Muscle of back (tissue), 11 donors: Measurements from ENCODE around the gene BANP. TPM values are rescaled to one million over a fixed set of nuclear protein-coding genes. Genes with fewer than 3 reads are reported as not detected.
"Not testable (repeated sequence)": the region's sequence is repeated elsewhere in the genome, so short reads cannot be mapped to it uniquely, and the experiment has no call there.

Experiments used
- DNase-seq, 3 donors: peaks; one replicate each; pipeline versions ENCODE4 v3.0.0 to v3.0.0-alpha.2; 2013
- polyA plus RNA-seq, 10 donors: library from polyadenylated mRNA; unstranded; fragments of 120-200 nt; gene quantifications; one replicate each; pipeline ENCODE4 v1.2.1, GENCODE V29; 2013; ENCODE audit not compliant: insufficient read length in 10 of 10

The BANP gene
- polyA plus RNA-seq, 10 donors = 10.4 to 15.2 (median 13.2) TPM

DNA sequence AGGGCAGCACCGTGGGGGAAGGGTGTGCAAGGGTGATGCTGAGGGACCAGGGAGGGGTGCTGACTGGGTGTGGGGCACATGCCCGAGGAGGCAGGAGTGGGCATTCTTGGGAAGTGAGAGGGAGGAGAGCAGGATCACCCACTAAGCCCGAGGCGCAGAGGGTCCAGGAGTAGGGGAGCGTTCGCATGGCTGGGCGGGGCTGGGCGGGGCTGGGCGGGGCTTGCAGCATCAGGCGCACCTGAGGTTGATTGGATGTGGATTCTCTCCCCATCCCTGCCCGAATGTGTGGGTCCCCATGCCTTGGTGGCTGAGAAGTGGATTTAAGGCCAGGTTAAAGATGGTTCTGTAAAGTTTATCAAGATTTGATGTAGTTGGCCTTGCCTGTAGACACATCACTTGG lies 14.2 kb downstream of the BANP start:
- DNase-seq = no peak

DNA sequence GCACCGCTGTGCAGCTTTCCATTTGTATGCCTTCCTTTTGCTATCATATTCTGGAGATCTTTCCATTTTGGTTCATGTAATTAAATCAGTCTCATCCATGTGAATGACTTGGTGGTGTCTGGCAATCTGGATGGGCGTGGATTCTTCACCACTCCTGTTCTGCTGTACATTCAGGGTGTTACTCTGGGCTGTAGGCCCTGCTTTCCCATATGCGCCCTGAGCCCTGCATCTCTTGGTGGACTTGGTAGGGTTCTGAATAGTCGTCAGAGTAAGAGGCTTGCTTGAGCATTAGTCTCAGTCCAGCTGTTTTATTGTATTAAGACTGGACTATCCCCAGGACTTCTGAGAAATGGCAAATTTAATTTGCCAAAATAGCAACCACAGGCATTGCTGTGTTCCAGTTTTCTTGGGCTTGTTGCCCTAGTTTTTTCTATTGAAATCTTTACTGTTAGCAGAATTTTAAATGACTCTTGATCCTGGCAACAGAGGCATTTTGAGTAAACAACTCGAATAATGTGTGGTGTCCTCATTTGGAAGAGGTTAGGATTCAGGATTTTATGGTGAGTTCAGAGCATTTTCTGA lies 14.9 kb downstream of the BANP start:
- DNase-seq = peak in 2 of 3 donors; percentile 74 to 81

DNA sequence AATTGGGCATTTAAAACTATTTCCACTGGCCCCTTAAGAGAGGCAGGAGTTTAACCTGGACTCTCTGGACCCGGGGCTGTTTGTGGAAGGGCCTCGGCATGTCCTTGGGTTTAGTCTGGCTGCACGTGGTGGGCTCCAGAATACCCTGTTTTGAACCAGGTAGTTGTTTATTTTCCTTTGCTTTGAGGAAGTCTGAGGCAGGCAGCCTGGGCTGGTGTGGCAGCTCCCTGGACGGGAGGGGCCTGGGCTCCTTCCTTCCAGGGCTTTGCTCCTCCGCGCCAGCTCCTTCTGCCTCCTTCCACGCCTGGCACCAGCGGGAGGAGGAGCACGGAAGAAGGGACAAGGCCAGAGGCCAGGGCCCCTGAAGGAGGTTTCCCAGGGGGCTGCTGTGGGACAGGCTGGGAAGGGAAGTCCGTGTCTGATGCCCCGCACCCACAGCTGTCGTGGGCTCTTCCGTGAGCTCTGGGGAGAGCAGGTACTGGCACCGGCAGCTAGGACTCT lies 15.5 kb downstream of the BANP start:
- DNase-seq = peak in 1 of 3 donors; percentile 13

DNA sequence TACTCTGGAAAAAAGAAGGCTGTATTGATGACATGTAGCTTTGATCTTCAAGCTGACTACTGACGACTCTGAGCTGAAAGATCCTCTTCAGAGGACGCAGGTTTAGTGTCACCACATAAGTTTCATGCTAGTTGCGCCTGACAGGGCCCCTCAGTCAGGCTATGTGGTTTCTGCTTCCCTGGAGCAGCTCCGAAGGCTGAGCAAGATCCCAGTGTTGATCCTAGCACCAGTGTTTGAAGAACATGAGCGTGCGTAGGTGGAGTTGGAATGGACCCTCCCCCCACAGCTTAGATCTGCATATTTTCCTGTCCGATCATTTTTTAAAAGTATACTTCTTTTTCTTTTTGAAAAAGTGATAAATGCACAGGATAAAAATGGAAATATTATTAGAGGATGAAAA lies 17.3 kb downstream of the BANP start:
- peak in 1 of 3 donors; percentile 21 for DNase-seq

DNA sequence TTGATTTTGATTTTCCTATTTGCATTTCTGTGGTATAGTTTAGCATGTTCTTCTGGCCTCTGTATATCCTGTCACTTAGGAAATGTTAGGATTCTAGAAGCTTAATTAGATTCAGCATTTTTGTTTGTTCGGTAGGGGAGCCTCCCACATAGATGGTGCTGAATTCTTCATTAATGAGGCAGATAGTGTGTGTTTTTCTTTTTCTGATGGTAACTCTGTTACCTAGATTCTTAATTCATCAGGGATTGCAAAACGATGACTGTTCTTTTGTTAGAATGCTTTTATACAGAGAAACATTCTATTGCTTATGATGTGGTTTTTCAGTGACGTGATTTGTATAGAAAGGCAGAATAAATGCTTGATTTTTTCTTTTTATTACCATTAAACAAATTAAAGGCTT lies 19.0 kb downstream of the BANP start:
- no peak for DNase-seq

DNA sequence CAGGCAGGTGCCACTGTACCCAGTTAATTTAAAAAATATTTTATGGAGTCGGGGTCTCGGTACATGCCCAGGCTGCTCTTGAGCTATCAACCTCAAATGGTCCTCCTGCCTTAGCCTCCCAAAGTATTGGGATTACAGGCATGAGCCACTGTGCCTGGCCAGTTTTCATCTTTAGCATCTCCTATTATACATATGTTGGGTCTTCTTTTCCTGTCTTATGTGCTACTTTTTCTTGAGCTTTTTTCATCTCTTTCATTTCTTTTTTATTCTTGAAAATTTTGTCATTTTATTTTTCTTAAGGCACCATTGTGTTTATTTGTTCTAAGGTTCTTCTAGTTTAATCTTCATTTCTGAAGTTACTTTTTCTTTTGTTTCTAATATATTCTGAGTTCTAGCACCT lies 20.7 kb downstream of the BANP start:
- DNase-seq = no peak

DNA sequence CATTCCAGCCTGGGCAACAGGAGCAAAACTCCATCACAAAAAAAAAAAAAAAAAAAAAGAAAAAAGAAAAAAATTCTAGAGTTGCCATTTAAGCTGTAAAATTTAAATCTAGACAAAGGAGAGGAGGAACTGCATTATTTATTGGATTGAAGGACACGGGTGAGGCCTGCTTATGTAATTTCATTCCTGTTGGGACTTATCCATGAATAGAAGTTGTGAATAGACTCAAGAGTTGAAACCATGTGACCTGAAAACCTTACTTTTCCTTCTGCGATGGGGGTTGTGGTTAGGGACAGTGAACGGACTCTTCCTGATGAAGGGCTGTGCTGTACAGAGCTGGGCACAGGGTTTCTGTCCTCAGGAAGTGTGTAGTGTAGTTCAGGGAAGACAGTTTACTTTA lies 22.5 kb downstream of the BANP start:
- DNase-seq = peak in 1 of 3 donors; percentile 4

DNA sequence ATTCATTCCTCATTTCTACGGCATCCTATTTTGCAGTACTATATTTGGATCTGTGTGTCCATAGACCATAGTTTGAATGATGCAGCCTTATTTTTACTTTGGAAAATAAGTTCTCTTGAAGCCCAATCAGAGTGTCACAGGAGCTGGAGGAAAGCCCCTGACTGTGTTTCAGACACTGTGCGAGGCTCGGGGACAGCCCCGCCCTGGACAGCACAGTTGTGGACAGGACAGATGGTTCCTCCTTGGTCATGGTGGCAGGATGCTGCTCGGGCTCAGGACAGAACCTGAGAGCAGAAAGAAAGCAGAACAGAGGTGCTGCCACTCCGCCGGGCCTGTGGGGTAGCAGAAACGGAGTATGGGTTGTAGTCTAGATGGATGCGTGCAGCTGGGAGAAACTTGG lies 22.9 kb downstream of the BANP start:
- DNase-seq = no peak

DNA sequence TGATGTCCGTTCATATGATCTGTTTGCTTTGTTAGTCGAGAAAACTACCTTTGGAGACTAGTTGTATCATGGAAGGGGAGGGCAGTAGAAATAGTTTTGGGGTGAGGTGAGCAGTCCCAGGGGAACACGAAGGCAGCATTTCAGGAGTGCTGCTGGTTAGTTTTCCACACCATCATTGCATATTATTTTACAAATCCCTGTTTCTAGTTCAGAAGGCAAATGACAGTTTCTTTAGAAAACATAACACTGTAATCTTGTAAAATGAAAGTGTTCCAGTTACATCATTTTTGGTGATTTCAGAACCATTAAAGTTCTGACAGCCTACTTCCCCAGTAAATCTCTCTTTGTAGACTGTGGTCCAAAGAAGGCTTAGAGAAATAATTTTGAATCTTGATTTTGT lies 25.4 kb downstream of the BANP start:
- DNase-seq = peak in 1 of 3 donors; percentile 57

DNA sequence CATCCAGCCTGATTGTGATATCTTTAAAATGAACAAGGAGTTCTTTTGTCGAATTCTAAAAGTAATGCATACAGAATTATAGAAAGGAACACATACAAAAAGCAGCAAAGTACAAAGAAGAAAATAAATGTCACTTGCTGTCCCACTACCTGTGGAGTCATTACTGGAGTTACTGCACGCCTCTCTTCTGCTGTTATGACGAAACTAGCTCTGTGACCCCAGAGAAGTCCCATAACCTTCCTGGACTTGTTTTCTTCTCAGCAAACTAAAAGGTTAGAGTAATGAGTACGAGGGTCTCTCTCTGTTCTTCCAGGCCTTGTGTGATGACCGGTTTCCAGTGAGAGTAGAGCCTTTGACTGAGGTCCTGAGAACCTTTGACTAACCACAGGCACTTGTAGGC lies 26.9 kb downstream of the BANP start:
- DNase-seq = no peak

DNA sequence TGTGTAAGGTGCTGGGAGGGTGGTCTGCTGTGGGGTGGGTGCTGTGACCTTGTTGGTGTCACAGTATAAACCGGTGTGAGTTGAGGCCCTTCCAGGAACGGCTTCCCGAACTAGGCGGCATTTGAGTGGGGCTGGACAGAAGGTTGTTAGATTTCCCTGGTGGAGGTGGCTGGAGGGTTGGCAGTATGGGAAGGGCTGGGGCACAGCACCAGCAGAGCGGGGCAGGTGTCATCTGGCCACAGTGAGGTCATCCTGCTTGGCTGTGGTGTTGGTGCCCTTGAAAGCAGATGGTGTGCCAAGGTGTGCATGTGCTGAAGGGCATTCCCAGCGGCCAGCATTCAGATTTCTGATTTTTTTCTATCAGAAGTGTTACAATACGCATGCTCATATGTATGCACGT lies 28.1 kb downstream of the BANP start:
- DNase-seq = no peak

DNA sequence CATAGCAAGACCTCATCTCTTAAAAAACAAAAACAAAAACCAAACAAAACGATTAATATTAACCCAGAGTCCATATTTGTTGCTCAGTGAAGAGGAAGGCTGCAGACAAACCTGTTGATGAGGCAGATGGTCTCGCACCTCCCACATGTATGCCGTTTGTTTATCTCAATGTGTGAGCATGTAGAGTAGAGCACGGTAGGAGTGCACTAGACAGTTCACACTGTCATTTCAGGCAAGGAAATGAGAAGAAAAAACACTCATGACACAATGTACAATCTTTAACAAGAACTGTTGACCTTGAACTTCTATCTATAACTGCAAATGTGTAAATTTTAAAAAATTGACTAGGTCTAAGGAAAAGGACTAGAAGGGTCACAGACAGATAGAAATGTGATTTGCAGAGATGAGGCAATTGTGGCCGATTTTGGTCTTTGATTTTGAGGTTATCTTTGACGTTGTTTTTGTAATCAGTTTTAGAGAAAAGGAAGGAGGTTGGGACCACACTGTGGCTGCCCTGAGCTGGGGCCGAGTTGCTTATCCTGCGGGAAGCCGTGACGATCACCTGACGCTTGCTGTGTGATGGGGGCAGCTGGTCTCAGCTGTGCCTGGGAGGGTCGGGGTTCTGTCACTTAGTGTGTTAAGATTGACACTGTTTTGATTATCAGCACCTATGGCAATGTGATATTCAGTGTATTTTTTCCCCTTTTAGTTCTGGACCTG lies 28.8 kb downstream of the BANP start:
- DNase-seq = not testable (repeated sequence)

DNA sequence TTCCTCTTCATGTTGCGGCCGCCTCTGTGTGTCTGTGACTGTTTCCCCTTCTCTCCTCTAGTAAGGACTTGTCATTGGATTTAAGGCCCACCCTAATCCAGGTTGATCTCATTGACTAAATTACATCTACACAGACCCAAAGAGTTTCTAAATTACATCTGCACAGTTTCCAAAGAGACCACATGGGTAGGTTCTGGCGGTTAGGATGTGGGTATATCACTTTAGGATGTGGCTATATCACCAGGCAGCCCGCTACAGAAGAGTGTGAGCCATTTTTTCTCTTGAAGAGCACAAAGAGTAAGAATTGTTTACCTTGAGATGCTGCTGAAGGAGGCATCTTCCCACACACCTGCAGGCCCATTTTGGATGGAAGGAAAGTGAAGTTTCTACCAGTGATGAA lies 30.1 kb downstream of the BANP start:
- DNase-seq = not testable (repeated sequence)

DNA sequence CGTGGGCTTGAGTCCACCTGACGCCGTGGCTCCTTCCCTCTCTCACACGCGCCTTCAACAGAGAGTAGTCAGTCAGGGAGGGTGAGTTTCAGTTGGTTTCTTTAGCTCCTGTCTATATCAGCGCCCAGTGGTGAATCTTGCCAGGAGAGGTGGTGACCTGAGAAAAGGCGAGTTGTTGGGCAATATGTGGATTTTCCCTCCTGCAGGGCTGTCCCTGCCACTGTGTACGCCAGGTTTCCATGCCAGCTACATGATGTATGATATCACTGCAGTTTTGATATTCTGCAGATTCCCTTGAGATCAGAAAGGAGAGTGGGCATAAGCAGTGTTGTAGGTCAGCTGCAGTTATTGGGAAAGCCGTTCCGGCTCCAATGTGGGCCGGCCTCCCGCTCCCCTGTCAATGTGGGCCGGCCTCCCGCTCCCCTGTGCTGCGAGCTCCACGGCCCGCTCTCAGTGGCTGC lies 31.4 kb downstream of the BANP start:
- no peak for DNase-seq

DNA sequence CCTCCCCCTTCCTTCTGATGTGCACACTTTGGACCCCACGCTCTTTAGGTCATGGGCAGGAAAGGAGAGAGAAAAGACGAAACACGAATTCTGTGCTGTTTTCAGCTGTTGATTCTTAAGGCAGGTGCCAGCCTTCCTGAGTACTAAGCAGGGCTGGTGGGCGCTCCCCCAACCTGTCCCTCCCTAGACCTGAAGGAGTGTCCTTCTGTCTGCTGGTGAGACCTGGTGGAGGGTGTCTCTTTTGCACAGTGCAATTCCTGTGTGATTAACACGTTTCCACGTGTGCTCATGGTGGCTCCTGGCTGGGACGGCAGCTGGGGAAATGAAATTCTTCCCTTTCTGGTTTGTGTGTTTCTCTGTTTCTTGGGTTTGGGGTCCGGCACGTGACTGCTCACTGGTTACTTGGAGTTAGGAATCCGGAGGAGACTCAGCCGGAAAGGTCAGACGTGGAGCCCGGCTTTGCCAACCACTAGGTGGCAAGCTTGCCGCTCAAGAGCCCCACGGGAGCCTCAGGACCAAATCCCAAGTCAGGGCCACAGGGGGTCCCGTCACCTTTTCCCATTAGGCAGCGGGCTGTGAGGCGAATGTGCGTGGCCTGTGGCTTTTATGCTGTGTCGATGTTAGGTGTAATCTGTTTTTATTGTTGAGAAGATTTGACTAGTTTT lies 32.0 kb downstream of the BANP start:
- DNase-seq = not testable (repeated sequence)

DNA sequence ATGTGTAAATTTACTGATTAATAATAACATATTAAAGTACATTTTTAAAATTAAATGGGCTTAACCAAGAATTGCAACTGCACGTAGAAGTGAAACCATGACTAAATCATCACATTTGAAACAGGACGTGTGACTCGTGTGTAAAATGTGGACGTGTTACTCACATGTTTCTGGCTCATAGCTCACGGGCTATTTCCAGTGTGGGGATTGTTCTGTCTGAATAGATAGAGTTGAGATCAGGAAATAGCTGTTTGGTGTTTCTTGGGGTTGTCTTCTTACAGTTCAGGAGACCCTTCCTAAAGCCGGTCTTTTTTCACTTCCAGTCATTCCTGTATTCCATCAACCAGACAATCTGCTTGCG lies 32.5 kb downstream of the BANP start:
- DNase-seq = peak in 1 of 3 donors; percentile 18

DNA sequence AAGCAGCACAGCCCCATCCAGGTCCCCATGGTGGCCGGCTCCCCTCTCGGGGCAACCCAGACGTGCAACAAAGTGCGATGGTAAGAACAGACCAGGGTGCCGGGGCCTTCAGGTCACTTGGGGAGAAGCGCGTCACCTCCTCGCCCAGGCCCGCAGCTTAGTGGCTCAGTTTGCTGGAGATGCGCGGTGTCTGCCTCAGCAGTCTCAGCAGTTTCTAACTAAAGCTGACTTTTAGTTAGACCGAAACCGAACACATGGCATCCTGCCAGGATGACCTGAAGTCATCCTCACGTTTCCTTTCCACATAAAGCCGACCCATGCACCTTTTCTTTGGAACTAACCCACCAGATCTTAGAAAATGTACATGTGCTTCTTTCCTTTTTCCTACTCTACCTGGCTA lies 32.9 kb downstream of the BANP start:
- not testable (repeated sequence) for DNase-seq

DNA sequence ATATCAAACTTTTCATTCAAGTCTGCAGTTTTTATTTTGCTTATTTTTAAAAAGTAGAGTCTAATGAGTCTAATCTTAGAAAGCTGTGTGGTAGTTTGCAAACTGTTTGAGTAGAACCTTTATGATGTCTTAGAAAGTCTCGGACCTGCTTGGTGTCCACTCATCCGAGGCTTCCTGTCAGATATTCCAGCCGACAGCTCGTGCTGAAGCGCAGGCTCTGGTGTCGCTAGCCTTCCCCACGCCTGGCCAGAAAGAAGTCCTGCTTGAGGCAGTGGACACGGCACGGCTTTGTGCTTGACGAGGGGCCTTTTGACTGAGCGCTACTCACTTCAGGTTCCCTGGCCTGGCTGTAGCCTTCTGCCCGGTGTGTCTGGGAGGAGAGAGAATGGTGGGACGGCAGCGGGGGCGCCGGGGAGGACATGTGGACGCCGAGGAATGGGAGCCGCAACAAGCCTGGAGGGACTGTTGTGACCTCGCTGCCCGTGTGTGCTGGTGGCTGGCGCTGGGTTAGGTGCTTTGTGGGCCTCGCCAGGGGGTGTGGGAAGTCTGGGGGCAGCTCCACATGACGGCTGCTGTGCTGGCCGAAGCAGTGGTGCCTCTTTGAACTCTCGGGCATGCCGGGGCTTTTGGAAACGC lies 33.5 kb downstream of the BANP start:
- no peak for DNase-seq

DNA sequence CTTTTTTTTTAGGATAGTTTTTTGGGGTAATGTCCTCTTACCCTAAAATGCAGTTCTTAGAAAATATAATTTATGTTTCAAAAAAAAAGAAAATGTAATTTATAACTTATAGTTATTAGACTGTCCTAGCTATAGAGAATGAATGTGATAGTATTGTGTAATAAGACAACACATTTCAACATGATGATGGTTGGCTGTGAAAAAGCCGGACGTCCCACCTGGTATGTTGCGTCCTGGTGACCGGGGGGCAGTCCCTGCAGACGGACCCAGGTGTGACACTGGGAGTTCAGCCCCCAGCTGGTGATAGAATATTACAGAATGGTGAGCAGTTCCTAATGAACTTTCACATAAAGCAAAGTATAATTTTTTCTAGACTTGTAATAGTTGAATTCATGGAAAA lies 34.3 kb downstream of the BANP start:
- not testable (repeated sequence) for DNase-seq

DNA sequence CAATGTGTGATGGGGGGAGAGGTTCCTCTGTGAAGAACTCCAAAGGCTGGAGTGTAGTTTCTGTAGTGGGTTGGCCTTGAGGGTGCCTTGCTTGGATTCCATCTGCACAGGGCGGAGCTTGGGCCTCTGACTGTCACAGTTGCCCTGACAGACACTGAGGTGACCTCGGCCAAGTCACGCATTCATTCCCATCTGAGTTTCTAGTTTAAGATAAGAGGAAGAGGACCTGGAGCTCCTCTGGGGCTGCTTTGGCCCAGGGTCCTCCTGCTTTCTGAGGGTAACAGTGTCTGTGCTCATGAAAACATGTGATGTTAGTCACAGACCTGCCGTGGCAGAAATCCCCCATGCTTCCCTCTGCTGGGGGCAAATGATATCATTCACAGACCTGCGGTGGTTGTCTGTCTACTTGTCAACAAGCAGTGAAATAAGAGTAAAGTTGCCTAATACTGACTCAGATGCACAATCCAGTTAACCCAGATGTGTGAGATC lies 35.2 kb downstream of the BANP start:
- peak in 1 of 3 donors; percentile 41 for DNase-seq

DNA sequence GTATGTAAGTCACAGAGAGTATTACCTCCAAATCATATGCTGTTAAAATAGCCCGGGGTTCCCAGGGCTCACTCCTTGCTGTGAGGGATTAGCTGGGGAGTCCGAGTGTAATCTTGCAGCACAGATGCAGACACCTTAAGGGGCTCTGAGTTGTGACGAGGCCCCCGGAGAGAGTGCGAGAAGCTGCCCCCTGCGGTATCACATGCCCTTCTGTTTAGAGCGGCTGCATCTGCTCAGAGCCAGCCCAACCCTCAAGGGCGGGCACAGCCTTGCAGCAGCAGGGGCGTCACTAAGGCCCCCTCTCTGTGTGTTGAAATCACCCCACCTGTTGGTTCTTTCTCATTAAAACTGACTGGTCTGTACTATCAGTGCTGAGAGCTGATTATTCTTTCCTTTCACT lies 37.4 kb downstream of the BANP start:
- DNase-seq = not testable (repeated sequence)

DNA sequence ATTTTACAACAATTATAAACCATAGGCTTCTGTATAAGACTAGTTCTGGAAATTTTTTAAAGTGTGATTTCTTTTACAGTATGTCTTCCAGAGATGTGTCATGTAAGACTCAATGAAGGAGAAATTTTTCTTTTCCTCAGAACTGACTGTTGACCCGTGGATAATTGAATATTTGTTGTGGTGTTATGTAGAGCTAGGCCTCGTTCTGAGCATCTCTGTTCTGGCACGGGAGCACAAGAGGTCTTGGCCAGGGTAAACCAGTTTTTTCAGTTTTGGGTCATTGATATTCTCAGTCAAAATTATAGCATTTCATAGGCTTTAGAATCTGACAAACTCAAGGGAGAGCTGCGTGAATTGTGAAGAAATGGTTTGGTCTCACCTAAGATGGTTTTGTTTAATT lies 39.0 kb downstream of the BANP start:
- not testable (repeated sequence) for DNase-seq
